Measurements from ENCODE around the gene NAA50. TPM values are rescaled to one million over a fixed set of nuclear protein-coding genes. Genes with fewer than 3 reads are reported as not detected.

NAA50 gene
- total RNA-seq, 3 donors from 2014 or later: 74.4 to 99.1 (median 95.9) TPM

Other genes starting within 250 kb of the NAA50 start
- gene SPICE1, start 231.1 kb downstream of the NAA50 start, total RNA-seq: 10 to 100 TPM; 18.7 to 29.6 (median 27.5) TPM
- 10 to 100 TPM; 22.4 to 61.2 (median 37.0) TPM for gene SIDT1, start 213.7 kb downstream of the NAA50 start, total RNA-seq
- gene USF3, start 49.6 kb downstream of the NAA50 start, total RNA-seq: 10 to 100 TPM; 24.5 to 31.4 (median 26.7) TPM
- 10 to 100 TPM; 58.7 to 82.6 (median 65.7) TPM for gene ATP6V1A, start 786 bp upstream of the NAA50 start, total RNA-seq
- gene GRAMD1C, start 92.5 kb upstream of the NAA50 start, total RNA-seq: 10 to 100 TPM in 1 of 3 donors, 1 to 10 TPM in 2; 5.7 to 19.5 (median 8.6) TPM
- 10 to 100 TPM; 31.4 to 66.7 (median 36.1) TPM for gene ZDHHC23, start 201.8 kb upstream of the NAA50 start, total RNA-seq

Measured in mucosa of descending colon (tissue), 3 donors.